ENCODE measurements around the gene MIOX. TPM values are rescaled to one million over a fixed set of nuclear protein-coding genes. Genes with fewer than 3 reads are reported as not detected.
"Not testable (repeated sequence)": the region's sequence is repeated elsewhere in the genome, so short reads cannot be mapped to it uniquely, and the experiment has no call there.

Gene MIOX
- total RNA-seq, 2 experiments from 2014 or later: 0.23 TPM; not detected in 1

DNA sequence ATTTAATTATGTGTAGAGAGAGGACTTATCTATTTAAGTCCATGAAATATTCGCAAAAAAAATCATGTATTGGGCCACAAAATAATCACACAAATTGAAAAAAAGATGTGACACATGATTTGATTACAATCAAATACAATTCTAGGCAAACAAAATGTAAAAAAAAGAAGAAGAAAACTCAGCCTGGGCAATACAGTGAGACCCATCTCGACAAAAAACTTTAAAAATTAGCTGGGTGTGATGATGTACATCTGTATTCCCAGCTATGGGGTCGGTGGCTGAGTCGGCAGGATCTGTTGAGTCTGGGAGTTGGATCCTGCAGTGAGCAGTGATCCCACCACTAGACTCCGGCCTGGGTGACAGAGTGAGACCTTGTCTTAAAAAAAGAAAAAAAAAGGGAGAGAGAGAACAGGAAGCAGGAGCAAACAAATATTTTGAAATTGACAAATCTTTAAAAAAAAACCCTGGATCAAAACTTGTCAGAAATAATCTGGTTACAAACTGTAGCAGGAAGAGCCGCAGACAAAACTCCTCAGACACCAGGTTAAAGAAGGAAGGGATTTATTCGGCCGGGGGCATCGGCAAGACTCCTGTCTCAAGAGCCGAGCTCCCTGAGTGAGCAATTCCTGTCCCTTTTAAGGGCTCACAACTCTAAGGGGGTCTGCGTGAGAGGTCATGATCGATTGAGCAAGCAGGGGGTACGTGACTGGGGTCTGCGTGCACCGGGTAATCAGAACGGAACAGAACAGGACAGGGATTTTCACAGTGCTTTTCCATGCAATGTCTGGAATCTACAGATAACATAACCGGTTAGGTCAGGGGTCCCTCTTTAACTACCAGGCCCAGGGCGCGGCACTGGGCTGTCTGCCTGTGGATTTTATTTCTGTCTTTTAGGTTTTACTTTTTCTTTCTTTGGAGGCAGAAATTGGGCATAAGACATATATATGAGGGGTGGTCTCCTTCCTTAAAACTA is 46.5 kb downstream of the MIOX start:
- CTCF ChIA-PET: interaction anchor here (0.6 to 0.7 kb wide), 2 partner anchors 48 to 87 kb away, joined by 3 to 4 read pairs; no protein-coding TSS in a partner anchor
- H3K27me3 Mint-ChIP-seq: no peaks in the 10 kb centered on the region
- H3K27ac Mint-ChIP-seq: peak overlapping the region; percentile 100
- peaks cover 27% of the 10 kb centered on the region for H3K36me3 Mint-ChIP-seq (ENCODE audit: low read depth)
- POLR2A ChIA-PET: interaction anchor here (1.7 kb wide), 1 partner anchor 15 kb away, joined by 6 read pairs; no protein-coding TSS in a partner anchor
- H3K4me3 Mint-ChIP-seq: peak overlapping the region; percentile 96
- no peaks in the 10 kb centered on the region for H3K9me3 Mint-ChIP-seq
- peaks cover 52% of the 10 kb centered on the region for H3K4me1 Mint-ChIP-seq
- no peak for DNase-seq

- H3K9me3 Mint-ChIP-seq, H3K27me3 Mint-ChIP-seq, DNase-seq, POLR2A ChIA-PET: not testable (repeated sequence)
- peaks cover 26% of the 10 kb centered on the region for H3K36me3 Mint-ChIP-seq (ENCODE audit: low read depth)
- peak overlapping the region; percentile 100 for H3K27ac Mint-ChIP-seq
- peak overlapping the region; percentile 96 for H3K4me3 Mint-ChIP-seq
- peaks cover 49% of the 10 kb centered on the region for H3K4me1 Mint-ChIP-seq
- CTCF ChIA-PET: interaction anchor here (0.6 to 8.1 kb wide), 5 partner anchors 8 to 87 kb away, joined by 3 to 63 read pairs (median 4); partner anchors contain the start of genes KLHDC7B and SCO2
Measured at GRCh38 chr22:50533856-50534711, 47.4 kb downstream of the MIOX start.

DNA sequence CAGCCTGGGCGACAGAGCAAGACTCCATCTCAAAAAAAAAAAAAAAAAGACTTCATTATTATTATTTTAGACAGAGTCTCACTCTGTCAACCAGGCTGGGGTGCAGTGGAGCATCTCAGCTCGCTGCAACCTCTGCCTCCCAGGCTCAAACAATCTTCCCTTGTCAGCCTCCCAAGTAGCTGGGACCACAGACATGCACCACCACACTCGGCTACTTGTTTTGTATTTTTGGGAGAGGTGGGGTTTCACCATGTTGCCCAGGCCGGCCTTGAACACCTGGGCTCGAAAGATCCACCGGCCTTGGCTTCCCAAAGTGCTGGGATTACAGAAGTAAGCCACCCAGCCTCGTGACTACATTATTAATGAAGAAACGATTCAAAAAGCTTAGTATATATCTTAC is 48.5 kb downstream of the MIOX start:
- ChIA-PET POLR2A (interaction anchor here (0.6 to 1.4 kb wide), 2 partner anchors 22 to 28 kb away, joined by 4 to 5 read pairs; partner anchors contain the start of gene SYCE3), CTCF (interaction anchor here (0.6 to 8.1 kb wide), 6 partner anchors 9 to 909 kb away, joined by 3 to 63 read pairs (median 4); partner anchors contain the start of genes KLHDC7B, SCO2 and SYCE3)
- H3K4me1 Mint-ChIP-seq: peaks cover 58% of the 10 kb centered on the region
- no peak overlapping the region for H3K4me3 Mint-ChIP-seq
- H3K27ac Mint-ChIP-seq: peak overlapping the region; percentile 72
- no peaks in the 10 kb centered on the region for H3K27me3 Mint-ChIP-seq
- peaks cover 24% of the 10 kb centered on the region for H3K36me3 Mint-ChIP-seq (ENCODE audit: low read depth)
- no peak for DNase-seq
- H3K9me3 Mint-ChIP-seq: no peaks in the 10 kb centered on the region

- H3K4me3 Mint-ChIP-seq: no peak overlapping the region
- H3K9me3 Mint-ChIP-seq: peaks cover 3% of the 10 kb centered on the region
- POLR2A ChIA-PET: interaction anchor here (1.4 kb wide), 1 partner anchor 27 kb away, joined by 4 read pairs; the partner anchor contains the start of gene SYCE3
- H3K4me1 Mint-ChIP-seq: peaks cover 68% of the 10 kb centered on the region
- no peaks in the 10 kb centered on the region for H3K27me3 Mint-ChIP-seq
- H3K27ac Mint-ChIP-seq: peak overlapping the region; percentile 94
- DNase-seq: no peak
- CTCF ChIA-PET: interaction anchor here (1.8 to 8.1 kb wide), 3 partner anchors 9 to 27 kb away, joined by 9 to 63 read pairs (median 45); partner anchors contain the start of genes KLHDC7B, SCO2 and SYCE3
- peaks cover 26% of the 10 kb centered on the region for H3K36me3 Mint-ChIP-seq (ENCODE audit: low read depth)
Measured at GRCh38 chr22:50536226-50536625, 49.6 kb downstream of the MIOX start.

- H3K4me1 Mint-ChIP-seq: peaks cover 80% of the 10 kb centered on the region
- no peak overlapping the region for H3K4me3 Mint-ChIP-seq
- no peaks in the 10 kb centered on the region for H3K27me3 Mint-ChIP-seq
- no peak overlapping the region for H3K27ac Mint-ChIP-seq
- DNase-seq: no peak
- H3K36me3 Mint-ChIP-seq (ENCODE audit: low read depth): peaks cover 31% of the 10 kb centered on the region
- CTCF ChIA-PET: interaction anchor here (6.0 to 8.1 kb wide), 2 partner anchors 12 to 26 kb away, joined by 45 to 63 read pairs; partner anchors contain the start of genes SCO2 and SYCE3
- POLR2A ChIA-PET: no interaction called here
- peaks cover 3% of the 10 kb centered on the region for H3K9me3 Mint-ChIP-seq
Measured at GRCh38 chr22:50537765-50538164, 51.1 kb downstream of the MIOX start.

Other genes with a start within 250 kb of the MIOX start
- gene TUBGCP6, start 241.8 kb upstream of the MIOX start, total RNA-seq: 10 to 100 TPM; 62.9 to 71.4 TPM
- gene HDAC10, start 235.6 kb upstream of the MIOX start, total RNA-seq: 10 to 100 TPM; 68.3 to 93.6 TPM
- gene MAPK12, start 225.2 kb upstream of the MIOX start, total RNA-seq: 1 to 10 TPM; 2.9 TPM
- gene MAPK11, start 216.5 kb upstream of the MIOX start, total RNA-seq: 10 to 100 TPM; 10.7 to 12.6 TPM
- 10 to 100 TPM; 10.7 to 11.1 TPM for gene PLXNB2, start 179.2 kb upstream of the MIOX start, total RNA-seq
- 1 to 10 TPM; 3.1 to 3.6 TPM for gene DENND6B, start 159.8 kb upstream of the MIOX start, total RNA-seq
- 10 to 100 TPM; 55.6 to 67.6 TPM for gene PPP6R2, start 143.5 kb upstream of the MIOX start, total RNA-seq
- 100 to 1,000 TPM; 211 to 224 TPM for gene SBF1, start 11.8 kb upstream of the MIOX start, total RNA-seq
- gene ADM2, start 5.3 kb upstream of the MIOX start, total RNA-seq: 1 to 10 TPM; 3.7 to 4.1 TPM
- 100 to 1,000 TPM; 130 to 139 TPM for gene LMF2, start 20.8 kb downstream of the MIOX start, total RNA-seq
- gene NCAPH2, start 21.4 kb downstream of the MIOX start, total RNA-seq: 100 to 1,000 TPM; 110 to 133 TPM
- 10 to 100 TPM in 1 of 2 experiments, 1 to 10 TPM in 1; 2.8 to 10.5 TPM for gene SCO2, start 38.7 kb downstream of the MIOX start, total RNA-seq
- 100 to 1,000 TPM in 1 of 2 experiments, 10 to 100 TPM in 1; 92.2 to 126 TPM for gene TYMP, start 43.2 kb downstream of the MIOX start, total RNA-seq
- 10 to 100 TPM; 15.6 to 16.0 TPM for gene KLHDC7B, start 59.0 kb downstream of the MIOX start, total RNA-seq
- gene SYCE3, start 76.1 kb downstream of the MIOX start, total RNA-seq: under 1 TPM in 1 of 2 experiments, not detected in 1; 0.87 TPM
- gene CPT1B, start 91.6 kb downstream of the MIOX start, total RNA-seq: 100 to 1,000 TPM; 107 to 113 TPM
- gene CHKB, start 96.0 kb downstream of the MIOX start, total RNA-seq: 100 to 1,000 TPM; 140 to 142 TPM
- under 1 TPM; 0.29 to 0.37 TPM for gene MAPK8IP2, start 113.9 kb downstream of the MIOX start, total RNA-seq
- 10 to 100 TPM; 64.2 to 66.5 TPM for gene ARSA, start 141.3 kb downstream of the MIOX start, total RNA-seq
- gene SHANK3, start 186.0 kb downstream of the MIOX start, total RNA-seq: under 1 TPM; 0.02 to 0.04 TPM